BE2C (cell line): ENCODE data around the gene MAP3K10.

ENCODE experiments used
- DNase-seq: peaks from one replicate; pipeline ENCODE4 v3.0.0-alpha.2; 2020
- H3K27me3 ChIP-seq: fragments of 250-450 bp; sonication (Bioruptor Pico); 2 replicates; pipeline ENCODE4 v1.5.1; 2020; ENCODE audit warnings: mild to moderate bottlenecking
- H3K36me3 ChIP-seq: fragments of 250-450 bp; sonication (Bioruptor Pico); 2 replicates; pipeline ENCODE4 v1.5.1; 2020; ENCODE audit warnings: mild to moderate bottlenecking
- H3K4me1 ChIP-seq: fragments of 250-450 bp; sonication (Bioruptor Pico); 2 replicates; pipeline ENCODE4 v1.5.1; 2020
- H3K4me3 ChIP-seq: 2 replicates; pipeline ENCODE4 v1.5.1; 2011; ENCODE audit warnings: low read depth, low read length
- H3K9me3 ChIP-seq: fragments of 250-450 bp; sonication (Bioruptor Pico); 2 replicates; pipeline ENCODE4 v1.5.1; 2020
- CTCF ChIP-seq: IDR thresholded peaks from 2 replicates; pipeline ENCODE4 v1.5.1; 2012; ENCODE audit warnings: mild to moderate bottlenecking, low read depth, low read length

The MAP3K10 gene

GRCh38 chr19:40256512-40256911 lies 65.3 kb downstream of the MAP3K10 start:
- Histone ChIP-seq H3K9me3 (no peaks in the 10 kb centered on the region), H3K4me1 (no peaks in the 10 kb centered on the region), H3K27me3 (no peaks in the 10 kb centered on the region), H3K4me3 (no peak overlapping the region), H3K36me3 (peaks cover 28% of the 10 kb centered on the region)
- no peak for DNase-seq
- no peak for TF ChIP-seq CTCF

- H3K36me3 ChIP-seq = peaks cover 24% of the 10 kb centered on the region
- no peak for DNase-seq
These were observed 65.9 kb downstream of the MAP3K10 start for GRCh38 chr19:40257096-40257517.

GRCh38 chr19:40261631-40262030 lies 70.4 kb downstream of the MAP3K10 start:
- H3K36me3 ChIP-seq = peaks cover 24% of the 10 kb centered on the region
- no peaks in the 10 kb centered on the region for H3K27me3 ChIP-seq
- no peaks in the 10 kb centered on the region for H3K9me3 ChIP-seq
- no peak for TF ChIP-seq CTCF
- no peak for DNase-seq
- no peaks in the 10 kb centered on the region; the same call in 1 of the 2 replicates for H3K4me1 ChIP-seq
- no peak overlapping the region for H3K4me3 ChIP-seq

More at GRCh38 chr19:40257096-40257517, 65.9 kb downstream of the MAP3K10 start:
- H3K9me3 ChIP-seq = no peaks in the 10 kb centered on the region
- no peaks in the 10 kb centered on the region for H3K4me1 ChIP-seq
- no peak for TF ChIP-seq CTCF
- H3K27me3 ChIP-seq = no peaks in the 10 kb centered on the region
- H3K4me3 ChIP-seq = no peak overlapping the region

DNA sequence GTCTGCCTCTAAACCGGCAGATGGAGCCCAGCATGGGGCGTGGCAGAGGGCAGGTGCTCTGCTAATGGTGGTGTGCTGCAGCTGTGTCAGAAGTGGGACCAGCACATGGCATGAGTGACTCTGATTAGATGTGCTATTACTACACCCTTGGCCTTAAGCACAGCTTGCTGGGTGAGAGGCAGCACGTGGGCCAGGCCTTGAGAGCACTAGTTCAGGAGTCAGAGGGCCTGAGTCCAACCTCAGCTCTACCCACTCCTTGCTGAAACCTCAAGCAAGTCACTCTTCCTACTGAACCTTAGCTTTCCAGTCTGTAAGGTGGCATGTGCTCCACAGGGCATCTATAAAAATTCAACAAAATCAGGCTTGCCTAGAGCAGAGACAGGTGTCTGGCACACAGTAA lies 71.2 kb downstream of the MAP3K10 start:
- H3K9me3 ChIP-seq = no peaks in the 10 kb centered on the region
- peaks cover 24% of the 10 kb centered on the region for H3K36me3 ChIP-seq
- no peaks in the 10 kb centered on the region for H3K27me3 ChIP-seq
- TF ChIP-seq CTCF = no peak
- H3K4me1 ChIP-seq = no peaks in the 10 kb centered on the region; the same call in 1 of the 2 replicates
- DNase-seq = no peak
- H3K4me3 ChIP-seq = no peak overlapping the region

DNA sequence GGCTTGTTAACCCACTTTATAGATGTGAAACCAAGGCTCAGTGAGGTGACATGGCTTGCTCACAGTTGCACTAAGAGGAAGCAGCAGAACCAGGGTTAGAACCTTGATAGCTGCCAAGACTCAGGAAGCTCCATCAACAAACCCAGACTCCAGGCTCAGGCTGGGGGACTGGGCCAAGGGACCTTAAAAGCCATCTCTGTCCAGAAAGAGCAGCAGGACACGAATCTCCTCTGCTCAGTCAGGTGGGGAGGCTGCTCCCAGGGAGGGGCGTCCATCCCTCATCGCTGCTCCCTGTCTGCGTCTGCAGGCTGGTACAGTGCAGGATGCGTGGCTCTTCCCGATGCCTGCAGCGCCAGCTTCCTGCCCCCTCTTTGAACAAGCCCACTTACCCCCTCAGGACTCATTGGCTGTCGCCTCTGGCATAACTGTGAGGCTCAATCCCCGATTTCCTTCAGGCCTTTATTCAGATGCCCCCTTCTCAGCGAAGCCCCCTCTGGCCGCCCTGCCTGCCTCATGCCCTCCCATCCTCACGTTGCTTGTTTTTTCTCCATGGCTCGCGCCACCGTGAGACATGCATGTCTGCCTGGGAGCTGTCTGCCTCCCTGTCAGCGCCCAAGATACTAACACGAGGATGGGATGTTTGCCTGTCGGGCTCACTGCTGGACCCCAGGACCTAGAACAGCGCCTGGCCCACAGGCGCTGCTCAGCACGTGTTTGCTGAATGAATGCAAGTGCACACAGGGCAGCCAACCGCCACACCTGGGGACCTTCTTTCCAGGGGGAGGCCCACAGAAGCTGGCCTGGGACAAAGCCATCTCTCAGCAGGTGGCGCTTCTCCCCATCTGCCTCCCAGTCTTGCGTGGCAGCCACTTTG lies 72.5 kb downstream of the MAP3K10 start:
- no peak for TF ChIP-seq CTCF
- Histone ChIP-seq H3K4me3 (no peak overlapping the region), H3K36me3 (peaks cover 24% of the 10 kb centered on the region), H3K27me3 (no peaks in the 10 kb centered on the region), H3K4me1 (no peaks in the 10 kb centered on the region; the same call in 1 of the 2 replicates), H3K9me3 (no peaks in the 10 kb centered on the region)
- DNase-seq = no peak
